RPMI8226 (cell line): ENCODE data around the gene NEU1.
"Not testable (repeated sequence)": the region's sequence is repeated elsewhere in the genome, so short reads cannot be mapped to it uniquely, and the experiment has no call there.

ENCODE experiments used
- DNase-seq: peaks from one replicate; pipeline ENCODE4 v3.0.0-alpha.2; 2015

The NEU1 gene

GRCh38 chr6:31837369-31838113 is 25.1 kb downstream of the NEU1 start:
- DNase-seq: no peak

- DNase-seq: peak; percentile 41
Observed at GRCh38 chr6:31836474-31837368, 25.9 kb downstream of the NEU1 start.

GRCh38 chr6:31836047-31836473 is 26.6 kb downstream of the NEU1 start:
- no peak for DNase-seq

GRCh38 chr6:31834367-31835250 is 28.0 kb downstream of the NEU1 start:
- DNase-seq: peak; percentile 92

DNA sequence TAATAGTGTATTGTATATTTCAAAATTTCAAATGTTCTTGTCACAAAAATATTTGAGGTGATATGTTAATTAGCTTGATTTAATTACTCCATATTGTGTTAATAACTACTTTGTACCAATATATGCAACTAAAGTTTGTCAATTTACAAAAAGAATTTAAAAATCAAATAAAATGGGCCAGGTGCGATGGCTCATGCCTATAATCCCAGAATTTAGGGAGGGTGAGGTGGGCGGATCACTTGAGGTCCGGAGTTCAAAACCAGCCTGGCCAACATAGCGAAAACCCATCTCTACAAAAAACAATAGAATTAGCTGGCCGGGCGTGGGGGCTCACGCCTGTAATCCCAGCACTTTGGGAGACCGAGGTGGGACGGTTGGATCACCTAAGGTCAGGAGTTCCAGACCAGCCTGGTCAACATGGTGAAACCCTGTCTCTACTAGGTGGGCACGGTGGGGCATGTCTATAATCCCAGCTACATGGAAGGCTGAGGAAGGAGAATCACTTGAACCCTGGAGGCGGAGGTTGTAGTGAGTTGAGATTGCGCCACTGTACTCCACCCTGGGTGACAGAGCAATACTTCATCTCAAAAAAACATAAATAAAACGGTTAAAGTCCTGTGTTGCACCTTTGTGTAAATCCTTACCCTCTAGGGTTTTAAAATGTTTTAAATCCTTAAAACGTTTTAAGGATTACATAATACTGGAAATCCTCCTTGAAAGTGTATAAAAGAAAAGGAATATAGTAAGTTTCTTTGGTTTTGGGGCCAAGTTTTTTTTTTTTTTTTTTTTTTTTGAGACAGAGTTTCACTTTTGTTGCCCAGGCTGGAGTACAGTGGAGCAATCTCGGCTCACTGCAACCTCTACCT is 31.0 kb downstream of the NEU1 start:
- DNase-seq: no peak

- peak; percentile 19 for DNase-seq
Observed at GRCh38 chr6:31830886-31831335, 31.7 kb downstream of the NEU1 start.

DNA sequence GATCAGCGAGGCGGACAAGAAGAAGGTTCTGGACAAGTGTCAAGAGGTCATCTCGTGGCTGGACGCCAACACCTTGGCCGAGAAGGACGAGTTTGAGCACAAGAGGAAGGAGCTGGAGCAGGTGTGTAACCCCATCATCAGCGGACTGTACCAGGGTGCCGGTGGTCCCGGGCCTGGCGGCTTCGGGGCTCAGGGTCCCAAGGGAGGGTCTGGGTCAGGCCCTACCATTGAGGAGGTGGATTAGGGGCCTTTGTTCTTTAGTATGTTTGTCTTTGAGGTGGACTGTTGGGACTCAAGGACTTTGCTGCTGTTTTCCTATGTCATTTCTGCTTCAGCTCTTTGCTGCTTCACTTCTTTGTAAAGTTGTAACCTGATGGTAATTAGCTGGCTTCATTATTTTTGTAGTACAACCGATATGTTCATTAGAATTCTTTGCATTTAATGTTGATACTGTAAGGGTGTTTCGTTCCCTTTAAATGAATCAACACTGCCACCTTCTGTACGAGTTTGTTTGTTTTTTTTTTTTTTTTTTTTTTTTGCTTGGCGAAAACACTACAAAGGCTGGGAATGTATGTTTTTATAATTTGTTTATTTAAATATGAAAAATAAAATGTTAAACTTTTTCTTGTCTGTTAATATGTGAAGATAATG is 32.9 kb downstream of the NEU1 start:
- peak; percentile 41 for DNase-seq

DNA sequence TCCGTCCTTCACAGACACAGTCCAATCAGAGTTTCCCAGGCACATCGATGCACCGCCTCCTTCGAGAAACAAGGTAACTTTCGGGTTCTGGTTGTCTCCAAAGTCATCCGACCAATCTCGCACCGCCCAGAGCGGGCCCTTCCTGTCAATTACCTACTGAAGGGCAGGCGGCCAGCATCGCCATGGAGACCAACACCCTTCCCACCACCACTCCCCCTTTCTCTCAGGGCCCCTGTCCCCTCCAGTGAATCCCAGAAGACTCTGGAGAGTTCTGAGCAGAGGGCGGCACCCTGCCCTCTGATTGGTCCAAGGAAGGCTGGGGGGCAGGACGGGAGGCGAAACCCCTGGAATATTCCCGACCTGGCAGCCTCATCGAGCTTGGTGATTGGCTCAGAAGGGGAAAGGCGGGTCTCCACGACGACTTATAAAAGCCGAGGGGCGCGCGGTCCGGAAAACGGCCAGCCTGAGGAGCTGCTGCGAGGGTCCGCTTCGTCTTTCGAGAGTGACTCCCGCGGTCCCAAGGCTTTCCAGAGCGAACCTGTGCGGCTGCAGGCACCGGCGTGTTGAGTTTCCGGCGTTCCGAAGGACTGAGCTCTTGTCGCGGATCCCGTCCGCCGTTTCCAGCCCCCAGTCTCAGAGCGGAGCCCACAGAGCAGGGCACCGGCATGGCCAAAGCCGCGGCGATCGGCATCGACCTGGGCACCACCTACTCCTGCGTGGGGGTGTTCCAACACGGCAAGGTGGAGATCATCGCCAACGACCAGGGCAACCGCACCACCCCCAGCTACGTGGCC is 35.1 kb downstream of the NEU1 start, which contains the start of gene HSPA1B:
TSS of gene HSPA1B (plus strand) at position 453 of the 794 bp plus-strand sequence. CDS start at position 666, 213 bp downstream.
- peak; percentile 99 for DNase-seq

GRCh38 chr6:31826793-31827285 is 35.8 kb downstream of the NEU1 start:
- peak; percentile 80 for DNase-seq

DNA sequence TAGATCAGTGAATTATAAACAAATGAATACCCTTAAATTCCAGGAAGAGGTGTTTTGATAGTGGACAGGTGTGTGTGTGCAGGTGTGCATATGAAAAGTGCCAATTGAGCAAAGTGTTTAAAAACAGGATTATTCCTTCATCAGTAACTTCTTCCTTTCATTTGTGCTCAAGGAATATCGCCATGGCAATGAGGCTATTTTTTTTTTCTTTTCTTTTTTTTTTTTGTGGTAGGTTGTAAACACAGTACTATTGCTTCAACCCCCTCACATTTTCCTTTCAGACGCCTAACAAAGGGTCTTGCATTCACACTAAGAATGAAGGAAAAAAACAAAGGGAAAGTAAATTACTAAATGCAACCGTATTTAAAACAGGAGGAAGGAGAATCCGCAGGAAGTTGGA is 37.1 kb downstream of the NEU1 start:
- no peak for DNase-seq

GRCh38 chr6:31823592-31824196 is 38.9 kb downstream of the NEU1 start:
- not testable (repeated sequence) for DNase-seq

DNA sequence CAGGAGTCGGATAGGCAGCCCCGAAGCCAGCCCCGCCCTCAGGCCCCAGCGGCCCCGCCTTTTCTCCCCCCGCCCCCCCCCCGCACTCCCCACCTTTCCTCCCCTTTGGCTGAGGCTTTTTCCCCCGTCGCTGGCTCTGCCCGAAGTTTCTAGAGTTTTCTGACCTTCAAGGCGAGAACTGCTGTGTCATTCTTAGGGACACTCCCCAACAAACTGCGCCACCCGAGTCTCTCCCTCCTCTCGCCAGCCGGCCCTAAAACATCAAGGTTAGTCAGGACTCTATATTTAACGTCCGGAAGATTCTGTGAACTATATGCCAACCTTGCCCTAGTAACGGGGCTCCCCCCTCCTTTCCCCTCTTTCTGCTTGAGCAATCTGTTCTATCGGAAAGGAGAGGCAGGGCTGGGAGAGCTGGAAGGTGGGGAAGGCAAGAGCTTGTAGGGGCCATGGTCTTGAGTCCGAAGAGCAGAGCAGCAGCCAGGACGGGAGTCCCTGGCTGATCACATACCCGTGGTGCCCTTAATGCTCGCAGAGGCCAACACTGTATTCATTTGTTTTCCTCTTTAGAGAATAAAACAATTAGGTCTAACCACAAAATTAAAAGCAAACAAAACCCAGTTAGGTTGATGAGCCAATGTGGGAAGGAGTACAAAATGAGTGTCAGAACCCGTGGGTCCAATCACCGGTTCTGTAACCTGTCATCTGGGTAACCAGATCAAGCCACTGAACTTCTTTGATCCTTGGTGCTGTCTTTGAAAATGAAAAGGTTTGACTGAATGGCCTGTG is 40.4 kb downstream of the NEU1 start:
- DNase-seq: peak; percentile 94

GRCh38 chr6:31821301-31822035 is 41.2 kb downstream of the NEU1 start:
- peak; percentile 72 for DNase-seq

- DNase-seq: not testable (repeated sequence)
Observed at GRCh38 chr6:31820399-31820798, 42.2 kb downstream of the NEU1 start.

DNA sequence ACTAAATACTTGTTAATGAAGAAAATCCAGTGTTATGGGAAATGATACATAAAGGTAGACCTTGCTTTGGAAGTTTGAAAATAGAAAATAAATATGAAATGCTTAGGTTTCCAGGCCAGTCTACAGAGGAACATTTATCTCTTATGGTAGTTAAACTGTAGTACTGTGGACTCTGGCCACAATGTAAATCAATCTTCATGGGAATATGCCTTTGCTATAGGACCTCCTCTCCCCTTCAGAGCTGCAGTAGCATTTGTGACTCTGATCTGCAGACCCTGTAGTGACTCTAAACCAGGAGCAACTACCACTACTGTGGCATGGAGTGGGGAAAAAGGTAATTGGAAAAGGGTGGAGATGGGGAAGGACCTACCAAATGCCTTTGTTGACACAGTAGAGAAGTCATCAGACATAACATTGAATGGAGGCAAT is 42.7 kb downstream of the NEU1 start:
- DNase-seq: no peak

DNA sequence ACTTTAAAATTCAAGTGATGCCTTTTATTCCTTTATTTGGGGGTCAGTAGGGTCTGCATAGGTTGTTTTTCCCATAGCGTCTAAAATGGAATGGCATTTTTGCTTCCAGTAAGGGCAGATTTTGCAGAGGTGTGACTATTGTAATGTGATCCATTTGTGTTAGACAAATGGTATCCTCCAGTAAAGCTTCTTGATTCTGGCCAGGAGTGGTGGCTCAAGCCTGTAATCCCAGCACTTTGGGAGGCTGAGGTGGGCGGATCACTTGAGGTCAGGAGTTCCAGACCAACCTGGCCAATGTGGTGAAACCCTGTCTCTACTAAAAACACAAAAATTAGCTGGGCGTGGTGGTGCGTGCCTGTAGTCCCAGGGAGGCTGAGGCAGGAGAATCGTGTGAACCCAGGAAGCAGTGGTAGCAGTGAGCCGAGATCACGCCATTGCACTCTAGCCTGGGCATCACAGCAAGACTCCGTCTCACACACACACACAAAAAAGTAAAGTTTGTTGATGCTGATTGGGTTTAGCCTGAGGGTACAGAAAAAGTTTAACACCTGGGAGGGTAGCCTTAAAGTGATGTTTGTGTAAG is 44.6 kb downstream of the NEU1 start:
- not testable (repeated sequence) for DNase-seq

GRCh38 chr6:31817133-31817928 is 45.3 kb downstream of the NEU1 start:
- DNase-seq: not testable (repeated sequence)
